Left lung (tissue), 10 donors: Measurements from ENCODE around the gene GALP. TPM values are rescaled to one million over a fixed set of nuclear protein-coding genes. Genes with fewer than 3 reads are reported as not detected.
"Not testable (repeated sequence)": the region's sequence is repeated elsewhere in the genome, so short reads cannot be mapped to it uniquely, and the experiment has no call there.

Source experiments
- ATAC-seq: fragments of 200-7000 bp; cut with Tn5 transposase; one replicate; pipeline ENCODE4 v1.9.1; 2020; ENCODE audit warnings: moderate library complexity
- DNase-seq, 4 donors: peaks; one replicate each; pipeline ENCODE4 v3.0.0-alpha.2; 2013 to 2020
- H3K27ac ChIP-seq, 2 donors: fragments of 200-600 bp; sonication (generic) in 1 of 2; one replicate each; pipeline versions ENCODE4 v1.5.0 to v1.8.0; 2020 to 2021
- H3K27me3 ChIP-seq, 2 donors: fragments of 200-600 bp; sonication (generic) in 1 of 2; one replicate each; pipeline versions ENCODE4 v1.5.0 to v1.8.0; 2020 to 2021
- H3K36me3 ChIP-seq, 2 donors: fragments of 200-600 bp; sonication (generic) in 1 of 2; one replicate each; pipeline versions ENCODE4 v1.5.0 to v1.8.0; 2020 to 2021
- H3K4me1 ChIP-seq, 2 donors: fragments of 200-600 bp; one replicate each; pipeline ENCODE4 v1.8.0; 2021
- H3K4me3 ChIP-seq, 2 donors: fragments of 200-600 bp; sonication (generic) in 1 of 2; one replicate each; pipeline versions ENCODE4 v1.5.0 to v1.8.0; 2020 to 2021; ENCODE audit warnings: mild to moderate bottlenecking in 1 of 2
- H3K9me3 ChIP-seq, 2 donors: fragments of 200-600 bp; sonication (generic) in 1 of 2; one replicate each; pipeline versions ENCODE4 v1.5.0 to v1.8.0; 2020 to 2021
- intact Hi-C, 2 donors: fragments of 100-400 bp; cut with DNase I; formaldehyde crosslinking; loops; one replicate each; pipeline versions ENCODE4 v1.11.2 to v1.14.2; 2022
- polyA plus RNA-seq, 6 donors: library from polyadenylated mRNA; unstranded; fragments of 120-200 nt; gene quantifications; one replicate each; pipeline ENCODE4 v1.2.1, GENCODE V29; 2013; ENCODE audit not compliant: insufficient read length in 6 of 6
- total RNA-seq, 2 donors: library from RNA; stranded (reverse); fragmentation: NEBNext Ultra II Directional; extraction: Animal tissue kit (Norgen Biotek cat#: 25700); gene quantifications; one replicate each; pipeline ENCODE4 v1.2.1, GENCODE V29; 2021
- TF ChIP-seq, protein P1 (sequence below), 2 donors: fragments of 200-600 bp; sonication (generic) in 1 of 2; IDR thresholded peaks; one replicate each; pipeline versions ENCODE4 v1.5.0 to v1.8.0; 2021; ENCODE audit warnings: antibody characterized with exemption in 2 of 2
- donor health status: DM: no; HTN: yes; CAD: no.
- donor health status: DM: no; HTN: no; CAD: no.

Gene GALP
- total and polyA plus RNA-seq, 8 donors: not detected

DNA sequence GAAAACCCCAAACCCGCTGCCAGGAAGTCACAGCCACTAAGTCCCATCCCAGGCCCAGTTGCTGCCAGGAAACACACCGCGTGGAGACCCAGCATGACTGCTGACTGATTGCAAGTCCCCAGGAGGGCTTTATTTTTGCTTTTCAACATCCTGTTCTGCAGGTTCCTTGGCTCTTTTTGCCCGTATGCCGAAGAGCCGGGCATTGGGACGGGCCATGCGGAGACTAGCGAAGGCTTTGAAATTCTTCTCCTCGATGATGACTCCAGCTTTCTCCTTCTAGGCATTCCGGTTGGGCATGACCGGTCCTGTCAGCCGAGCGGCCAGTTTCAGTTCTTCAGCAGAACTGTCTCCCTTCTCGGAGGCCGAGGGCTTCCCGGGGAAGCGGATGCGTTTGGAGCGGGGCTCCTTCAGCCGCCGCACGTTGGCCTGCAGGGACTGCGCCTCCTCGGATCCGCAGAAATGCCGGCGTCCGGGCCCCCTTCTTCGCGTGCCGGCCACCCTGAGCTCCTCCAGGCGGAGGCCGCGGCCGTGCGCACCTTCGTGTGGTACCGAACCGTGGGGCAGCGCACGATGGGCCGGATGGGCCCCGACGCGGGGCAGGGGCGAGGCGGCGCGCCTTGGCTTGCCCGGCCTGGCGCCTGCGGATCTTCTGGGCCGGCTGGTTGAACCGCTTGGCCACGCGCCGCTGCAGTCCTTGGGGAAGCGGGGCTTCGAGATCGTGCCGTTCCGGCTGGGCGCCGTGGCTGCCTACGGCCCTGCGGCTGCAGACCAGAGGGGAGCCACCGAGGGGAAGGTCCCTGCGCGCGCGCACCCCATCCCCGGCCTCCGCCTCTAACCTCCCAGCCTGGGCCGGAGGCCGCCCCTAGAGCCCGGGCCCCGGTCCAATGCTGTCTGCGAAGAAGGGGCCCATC is 41.5 kb downstream of the GALP start:
- ATAC-seq (peak; percentile 19), DNase-seq (peak in 2 of 4 donors; percentile 13 to 16)
- Histone ChIP-seq H3K27ac (no peak overlapping the region), H3K4me3 (peak overlapping the region; percentile 14 to 26), H3K27me3 (peaks cover 0 to 61% of the 10 kb centered on the region in 2 donors), H3K4me1 (peaks cover 6 to 10% of the 10 kb centered on the region in 2 donors), H3K9me3 (no peaks in the 10 kb centered on the region), H3K36me3 (peaks cover 0 to 12% of the 10 kb centered on the region in 2 donors)
- TF ChIP-seq, protein P1, sequence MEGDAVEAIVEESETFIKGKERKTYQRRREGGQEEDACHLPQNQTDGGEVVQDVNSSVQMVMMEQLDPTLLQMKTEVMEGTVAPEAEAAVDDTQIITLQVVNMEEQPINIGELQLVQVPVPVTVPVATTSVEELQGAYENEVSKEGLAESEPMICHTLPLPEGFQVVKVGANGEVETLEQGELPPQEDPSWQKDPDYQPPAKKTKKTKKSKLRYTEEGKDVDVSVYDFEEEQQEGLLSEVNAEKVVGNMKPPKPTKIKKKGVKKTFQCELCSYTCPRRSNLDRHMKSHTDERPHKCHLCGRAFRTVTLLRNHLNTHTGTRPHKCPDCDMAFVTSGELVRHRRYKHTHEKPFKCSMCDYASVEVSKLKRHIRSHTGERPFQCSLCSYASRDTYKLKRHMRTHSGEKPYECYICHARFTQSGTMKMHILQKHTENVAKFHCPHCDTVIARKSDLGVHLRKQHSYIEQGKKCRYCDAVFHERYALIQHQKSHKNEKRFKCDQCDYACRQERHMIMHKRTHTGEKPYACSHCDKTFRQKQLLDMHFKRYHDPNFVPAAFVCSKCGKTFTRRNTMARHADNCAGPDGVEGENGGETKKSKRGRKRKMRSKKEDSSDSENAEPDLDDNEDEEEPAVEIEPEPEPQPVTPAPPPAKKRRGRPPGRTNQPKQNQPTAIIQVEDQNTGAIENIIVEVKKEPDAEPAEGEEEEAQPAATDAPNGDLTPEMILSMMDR (IDR thresholded peaks at IDR 0.05): no peak
- intact Hi-C loops: no loop called here

DNA sequence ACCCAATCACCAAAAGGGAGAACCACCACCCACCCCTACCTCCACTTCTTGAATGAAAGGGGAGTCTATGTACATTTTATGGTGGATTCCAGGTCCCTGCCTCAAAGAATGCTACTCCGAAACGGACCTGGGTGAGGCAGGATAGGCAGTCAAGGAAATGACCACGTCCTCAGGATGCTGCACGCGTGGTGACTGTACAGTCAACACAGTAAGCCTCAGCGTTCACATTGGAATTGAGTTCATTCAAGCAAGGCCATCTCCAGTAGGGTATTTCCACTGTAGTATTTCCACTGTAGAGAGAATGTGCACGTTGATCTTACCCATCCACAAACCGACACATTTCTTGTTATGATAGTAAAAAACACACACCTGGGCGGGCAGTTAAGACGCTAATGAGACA is 43.2 kb downstream of the GALP start:
- TF ChIP-seq, protein P1 (IDR thresholded peaks at IDR 0.05): no peak
- Histone ChIP-seq H3K4me3 (no peak overlapping the region), H3K36me3 (peaks cover 0 to 25% of the 10 kb centered on the region in 2 donors), H3K27ac (no peak overlapping the region), H3K9me3 (no peaks in the 10 kb centered on the region), H3K4me1 (peaks cover 6 to 10% of the 10 kb centered on the region in 2 donors), H3K27me3 (peaks cover 0 to 48% of the 10 kb centered on the region in 2 donors)
- no peak for ATAC-seq
- DNase-seq: no peak
- intact Hi-C loops: no loop called here

DNA sequence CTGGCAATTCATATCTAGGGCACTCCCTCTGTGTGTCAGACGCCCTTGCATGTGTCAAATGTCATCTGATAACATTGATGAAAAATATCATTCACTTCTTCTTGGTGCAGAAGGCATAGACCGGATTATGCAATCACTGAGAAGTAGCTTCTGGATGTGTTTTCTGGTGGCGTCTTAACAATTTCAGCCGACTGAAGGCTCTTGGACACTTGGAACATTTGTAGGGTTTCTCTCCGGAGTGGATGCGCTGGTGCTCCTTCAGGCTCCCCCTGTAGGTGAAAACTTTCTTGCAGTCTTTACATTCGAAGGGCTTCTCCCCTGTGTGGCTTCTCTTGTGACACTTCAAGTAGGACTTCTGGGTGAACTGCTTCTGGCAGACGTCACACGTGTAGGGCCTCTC is 45.6 kb downstream of the GALP start:
- H3K27ac ChIP-seq, intact Hi-C loops, H3K9me3 ChIP-seq, H3K4me3 ChIP-seq: not testable (repeated sequence)
- ATAC-seq (peak; percentile 36), DNase-seq (peak in 1 of 4 donors; percentile 18)
- Histone ChIP-seq H3K27me3 (peaks cover 0 to 24% of the 10 kb centered on the region in 2 donors), H3K4me1 (peaks cover 6 to 10% of the 10 kb centered on the region in 2 donors), H3K36me3 (peaks cover 0 to 25% of the 10 kb centered on the region in 2 donors)

DNA sequence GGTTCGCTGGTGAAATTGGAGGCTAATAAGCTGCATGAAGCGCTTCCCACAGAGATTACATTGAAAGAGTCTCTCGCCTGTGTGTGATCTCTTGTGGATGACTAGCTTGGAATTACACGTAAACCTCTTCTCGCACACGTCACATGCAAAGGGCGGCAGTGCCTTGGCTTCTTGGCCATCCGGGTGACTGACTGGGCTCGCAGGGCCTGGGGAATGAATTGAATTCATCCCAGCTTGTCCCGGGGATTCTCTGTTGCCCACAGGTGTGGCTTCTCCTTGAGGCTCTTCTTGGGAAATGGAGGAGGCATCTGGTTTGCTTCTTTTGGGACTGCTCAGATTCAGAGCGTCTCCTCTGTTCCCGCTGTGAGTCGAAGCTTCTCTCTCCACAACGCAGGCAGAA is 46.0 kb downstream of the GALP start:
- peaks cover 6 to 10% of the 10 kb centered on the region in 2 donors for H3K4me1 ChIP-seq
- ATAC-seq (no peak), DNase-seq (no peak)
- intact Hi-C loops: no loop called here
- TF ChIP-seq, protein P1 (IDR thresholded peaks at IDR 0.05): no peak
- peaks cover 0 to 20% of the 10 kb centered on the region in 2 donors for H3K27me3 ChIP-seq
- no peaks in the 10 kb centered on the region for H3K9me3 ChIP-seq
- no peak overlapping the region for H3K4me3 ChIP-seq
- H3K36me3 ChIP-seq: peaks cover 0 to 25% of the 10 kb centered on the region in 2 donors
- no peak overlapping the region for H3K27ac ChIP-seq

DNA sequence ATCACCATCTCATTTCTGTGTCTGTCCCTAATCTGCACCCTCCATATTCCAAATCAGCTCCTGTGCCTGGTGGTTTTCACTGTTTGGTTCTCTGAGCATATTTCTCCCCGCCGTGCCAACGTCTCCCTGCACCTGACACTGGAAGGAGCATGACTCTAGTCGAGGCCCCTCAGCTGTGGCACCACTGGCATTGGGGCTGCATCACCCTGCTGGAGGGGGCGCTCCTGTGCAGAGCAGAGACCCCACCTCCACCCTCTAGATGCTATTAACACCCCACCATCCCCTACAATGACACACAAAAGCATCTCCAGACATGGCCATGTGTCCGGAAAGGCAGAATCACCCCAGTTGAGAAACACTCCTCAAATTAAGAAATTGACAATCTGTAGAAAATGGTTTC is 47.1 kb downstream of the GALP start:
- Histone ChIP-seq H3K36me3 (peaks cover 0 to 25% of the 10 kb centered on the region in 2 donors), H3K27ac (no peak overlapping the region), H3K27me3 (peaks cover 0 to 10% of the 10 kb centered on the region in 2 donors), H3K9me3 (no peaks in the 10 kb centered on the region), H3K4me3 (no peak overlapping the region), H3K4me1 (no peaks in the 10 kb centered on the region)
- TF ChIP-seq, protein P1 (IDR thresholded peaks at IDR 0.05): no peak
- DNase-seq: no peak
- no peak for ATAC-seq
- intact Hi-C loops: no loop called here
